GM18517 (cell line): ENCODE measurements around the gene EIF2S3.
"Not testable (repeated sequence)": the region's sequence is repeated elsewhere in the genome, so short reads cannot be mapped to it uniquely, and the experiment has no call there.

ENCODE experiments used
- ATAC-seq: cut with Tn5 transposase; IDR thresholded peaks from one replicate; pipeline ENCODE4 v1.9.1; 2021; ENCODE audit warnings: mild to moderate bottlenecking, moderate library complexity; ENCODE audit not compliant: unreplicated experiment

EIF2S3 gene

GRCh38 chrX:24049643-24050042 is 5.1 kb upstream of the EIF2S3 start:
- ATAC-seq = not testable (repeated sequence)

- ATAC-seq = not testable (repeated sequence)
Measured at GRCh38 chrX:24050522-24051318, 4.0 kb upstream of the EIF2S3 start.

GRCh38 chrX:24055043-24055356 is 244 bp downstream of the EIF2S3 start:
- peak; percentile 10 for ATAC-seq

GRCh38 chrX:24063488-24063887 is 8.7 kb downstream of the EIF2S3 start:
- ATAC-seq = no peak

- ATAC-seq = no peak
Measured at GRCh38 chrX:24069877-24070276, 15.1 kb downstream of the EIF2S3 start.

- ATAC-seq = no peak
Measured at GRCh38 chrX:24079411-24079810, 24.7 kb downstream of the EIF2S3 start.

GRCh38 chrX:24080245-24080644 is 25.5 kb downstream of the EIF2S3 start:
- ATAC-seq = not testable (repeated sequence)

- peak; percentile 68 for ATAC-seq
Measured at GRCh38 chrX:24080704-24081103, 25.9 kb downstream of the EIF2S3 start.

GRCh38 chrX:24081661-24082154 is 27.0 kb downstream of the EIF2S3 start:
- peak; percentile 57 for ATAC-seq

- no peak for ATAC-seq
Measured at GRCh38 chrX:24082447-24082846, 27.7 kb downstream of the EIF2S3 start.

- ATAC-seq = no peak
Measured at GRCh38 chrX:24085101-24085500, 30.3 kb downstream of the EIF2S3 start.

GRCh38 chrX:24090300-24091200 is 35.8 kb downstream of the EIF2S3 start:
- no peak for ATAC-seq

GRCh38 chrX:24093746-24094145 is 39.0 kb downstream of the EIF2S3 start:
- no peak for ATAC-seq

- no peak for ATAC-seq
Measured at GRCh38 chrX:24097741-24098260, 43.0 kb downstream of the EIF2S3 start.

GRCh38 chrX:24098932-24099331 is 44.2 kb downstream of the EIF2S3 start:
- ATAC-seq = no peak

- no peak for ATAC-seq
Measured at GRCh38 chrX:24099394-24099793, 44.6 kb downstream of the EIF2S3 start.

- ATAC-seq = no peak
Measured at GRCh38 chrX:24100713-24101112, 46.0 kb downstream of the EIF2S3 start.

GRCh38 chrX:24110069-24110468 is 55.3 kb downstream of the EIF2S3 start:
- no peak for ATAC-seq

GRCh38 chrX:24113181-24113580 is 58.4 kb downstream of the EIF2S3 start:
- ATAC-seq = no peak

- no peak for ATAC-seq
Measured at GRCh38 chrX:24117258-24117657, 62.5 kb downstream of the EIF2S3 start.

- ATAC-seq = no peak
Measured at GRCh38 chrX:24124244-24124799, 69.6 kb downstream of the EIF2S3 start.
